ENCODE data around the gene DEPP1. TPM values are rescaled to one million over a fixed set of nuclear protein-coding genes. Genes with fewer than 3 reads are reported as not detected.
A peak's percentile ranks its signal among the peaks of the same experiment; 100 is the strongest.

The DEPP1 gene
- total and polyA plus RNA-seq, 2 of the 13 experiments (the other 11 are each of a cell fraction or from before 2014, with no cell fraction given): 14.8 to 270 TPM

DNA sequence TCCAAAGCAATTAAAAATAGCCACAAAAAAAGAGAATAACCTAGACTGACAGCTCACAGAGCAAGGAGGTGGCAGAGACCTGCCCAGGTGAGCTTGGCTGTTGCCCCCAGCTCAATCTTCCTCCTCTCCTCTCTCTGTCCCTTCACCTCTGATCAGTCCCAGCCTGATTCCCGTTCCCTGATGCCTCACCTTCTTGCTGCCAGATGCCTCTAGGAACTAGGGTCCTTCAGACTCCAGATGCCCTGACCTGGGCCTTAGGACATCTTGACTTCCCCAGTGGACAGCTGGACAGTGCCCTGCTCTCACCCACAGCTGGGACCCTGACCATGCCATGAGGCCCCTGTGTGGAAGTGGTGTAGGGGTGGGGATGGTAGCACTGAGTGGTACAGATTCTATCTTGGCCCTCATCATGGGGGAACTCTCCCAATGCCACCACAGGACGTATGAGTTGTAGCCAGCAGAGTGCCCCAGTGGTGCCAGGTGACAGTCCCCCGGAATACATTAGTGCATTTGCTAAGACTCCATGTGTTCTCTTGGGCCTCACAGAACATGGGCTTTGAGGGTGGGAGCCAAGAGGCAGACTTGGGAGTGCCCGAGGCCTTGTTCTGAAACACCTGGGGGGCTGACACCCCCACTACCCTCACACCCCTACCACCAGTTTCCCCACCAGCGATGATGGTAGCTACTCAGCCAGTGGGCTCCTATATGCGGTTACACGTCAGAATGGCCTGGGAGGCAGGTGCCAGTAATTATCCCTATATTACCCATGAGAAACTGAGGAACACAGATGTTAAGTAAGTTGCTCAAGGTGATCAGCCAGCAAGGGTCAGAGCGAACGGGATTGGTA lies 2.0 kb downstream of the DEPP1 start (continued):
- no peak for TF ChIP-seq ZBTB34 (CRISPR knock-in tag; IDR thresholded peaks at IDR 0.05)
- TF ChIP-seq GZF1 (CRISPR knock-in tag; IDR thresholded peaks at IDR 0.05): 0 out of 2 replicates have a peak, but pooled peaks have one; percentile 21
- TF ChIP-seq KDM4B (CRISPR knock-in tag; IDR thresholded peaks at IDR 0.05): peak; percentile 79
- TF ChIP-seq TMF1 (CRISPR knock-in tag; IDR thresholded peaks at IDR 0.05; ENCODE audit: low read depth): no peak; the same call in 1 of the 2 replicates
- TF ChIP-seq ZNF326 (CRISPR knock-in tag; IDR thresholded peaks at IDR 0.05; ENCODE audit: borderline replicate concordance): peak; percentile 91
- TF ChIP-seq AHR (CRISPR knock-in tag; IDR thresholded peaks at IDR 0.05): no peak
- 0 out of 2 replicates have a peak, but pooled peaks have one; percentile 42 for TF ChIP-seq MTERF4 (CRISPR knock-in tag; IDR thresholded peaks at IDR 0.05)
- 0 out of 2 replicates have a peak, but pooled peaks have one; percentile 17 for TF ChIP-seq ZNF274 (CRISPR knock-in tag; IDR thresholded peaks at IDR 0.05)
- no peak for TF ChIP-seq RAD51 (IDR thresholded peaks at IDR 0.05; ENCODE audit: borderline replicate concordance)
- no peak for TF ChIP-seq ZNF615 (CRISPR knock-in tag; IDR thresholded peaks at IDR 0.05; ENCODE audit: borderline replicate concordance)
- TF ChIP-seq, protein P1, sequence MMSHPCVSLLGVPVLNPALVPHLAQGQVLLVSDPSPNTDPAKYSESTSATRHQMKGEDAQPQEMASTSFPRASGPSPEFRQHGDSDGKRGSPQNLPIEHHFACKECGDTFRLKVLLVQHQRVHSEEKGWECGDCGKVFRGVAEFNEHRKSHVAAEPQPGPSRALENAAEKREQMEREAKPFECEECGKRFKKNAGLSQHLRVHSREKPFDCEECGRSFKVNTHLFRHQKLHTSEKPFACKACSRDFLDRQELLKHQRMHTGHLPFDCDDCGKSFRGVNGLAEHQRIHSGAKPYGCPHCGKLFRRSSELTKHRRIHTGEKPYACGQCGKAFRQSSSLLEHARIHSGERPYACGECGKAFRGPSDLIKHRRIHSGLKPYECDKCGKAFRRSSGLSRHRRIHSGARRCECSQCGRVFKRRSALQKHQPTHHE (CRISPR knock-in tag; IDR thresholded peaks at IDR 0.05; ENCODE audit: borderline replicate concordance): peak; percentile 35; the same call in 1 of the 2 replicates
- TF ChIP-seq ZNF670 (CRISPR knock-in tag; IDR thresholded peaks at IDR 0.05; ENCODE audit: borderline replicate concordance): no peak
- no peak for TF ChIP-seq TBX3 (IDR thresholded peaks at IDR 0.05; ENCODE audit: borderline replicate concordance)
- 0 out of 2 replicates have a peak, but pooled peaks have one; percentile 37 for TF ChIP-seq ZNF430 (CRISPR knock-in tag; IDR thresholded peaks at IDR 0.05)
- no peak for TF ChIP-seq ZNF703 (CRISPR knock-in tag; IDR thresholded peaks at IDR 0.05; ENCODE audit: borderline replicate concordance)
- peak; percentile 43; the same call in 1 of the 2 replicates for TF ChIP-seq HDAC2 (CRISPR knock-in tag; IDR thresholded peaks at IDR 0.05)
- TF ChIP-seq, protein P2, sequence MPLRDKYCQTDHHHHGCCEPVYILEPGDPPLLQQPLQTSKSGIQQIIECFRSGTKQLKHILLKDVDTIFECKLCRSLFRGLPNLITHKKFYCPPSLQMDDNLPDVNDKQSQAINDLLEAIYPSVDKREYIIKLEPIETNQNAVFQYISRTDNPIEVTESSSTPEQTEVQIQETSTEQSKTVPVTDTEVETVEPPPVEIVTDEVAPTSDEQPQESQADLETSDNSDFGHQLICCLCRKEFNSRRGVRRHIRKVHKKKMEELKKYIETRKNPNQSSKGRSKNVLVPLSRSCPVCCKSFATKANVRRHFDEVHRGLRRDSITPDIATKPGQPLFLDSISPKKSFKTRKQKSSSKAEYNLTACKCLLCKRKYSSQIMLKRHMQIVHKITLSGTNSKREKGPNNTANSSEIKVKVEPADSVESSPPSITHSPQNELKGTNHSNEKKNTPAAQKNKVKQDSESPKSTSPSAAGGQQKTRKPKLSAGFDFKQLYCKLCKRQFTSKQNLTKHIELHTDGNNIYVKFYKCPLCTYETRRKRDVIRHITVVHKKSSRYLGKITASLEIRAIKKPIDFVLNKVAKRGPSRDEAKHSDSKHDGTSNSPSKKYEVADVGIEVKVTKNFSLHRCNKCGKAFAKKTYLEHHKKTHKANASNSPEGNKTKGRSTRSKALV (CRISPR knock-in tag; IDR thresholded peaks at IDR 0.05): peak; percentile 61
- 0 out of 2 replicates have a peak, but pooled peaks have one; percentile 96 for TF ChIP-seq ZNF674 (CRISPR knock-in tag; IDR thresholded peaks at IDR 0.05; ENCODE audit: low read depth)
- 0 out of 2 replicates have a peak, but pooled peaks have one; percentile 56 for TF ChIP-seq ZNF589 (CRISPR knock-in tag; conservative IDR thresholded peaks at IDR 0.05)
- TF ChIP-seq ZNF24 (IDR thresholded peaks at IDR 0.05): no peak
- TF ChIP-seq ZNF569 (CRISPR knock-in tag; IDR thresholded peaks at IDR 0.05; ENCODE audit: borderline replicate concordance): 0 out of 2 replicates have a peak, but pooled peaks have one; percentile 26
- TF ChIP-seq ZBTB7B (CRISPR knock-in tag; IDR thresholded peaks at IDR 0.05): no peak
- TF ChIP-seq GATAD2A (CRISPR knock-in tag; IDR thresholded peaks at IDR 0.05): peak; percentile 17; the same call in 1 of the 2 replicates
- no peak; the same call in 1 of the 2 replicates for TF ChIP-seq ZFX (CRISPR knock-in tag; IDR thresholded peaks at IDR 0.05; ENCODE audit: low read depth)
- 0 out of 2 replicates have a peak, but pooled peaks have one; percentile 1 for TF ChIP-seq ZNF317 (CRISPR knock-in tag; IDR thresholded peaks at IDR 0.05)
